PC-9 (cell line): ENCODE results near the gene MRPL55. TPM values are rescaled to one million over a fixed set of nuclear protein-coding genes. Genes with fewer than 3 reads are reported as not detected.

Source experiments
- BruUV-seq: library from RNA; stranded (reverse); fragments of 400-500 nt; replicated peaks from 2 replicates; lab custom pipeline; 2021; lab: Mats Ljungman, UMichigan
- CTCF ChIA-PET: fragments of 300-600 bp; sonication (Branson Sonifier 250); formaldehyde crosslinking; loops from one replicate; lab custom pipeline; 2022; ENCODE audit warnings: antibody characterized with exemption; lab: Charles Lee
- POLR2A ChIA-PET: fragments of 300-600 bp; sonication (Branson Sonifier 250); formaldehyde crosslinking; loops from one replicate; lab custom pipeline; 2022; ENCODE audit warnings: antibody characterized with exemption; ENCODE audit not compliant: unreplicated experiment; lab: Charles Lee
- DNase-seq, 2 experiments: peaks; one replicate each; pipeline versions ENCODE4 v3.0.0 to v3.0.0-alpha.2; 2015 to 2022; ENCODE audit warnings: mixed read lengths in 1 of 2
- H2AFZ ChIP-seq: fragments of 200-600 bp; sonication (generic); 2 replicates; pipeline ENCODE4 v1.8.1; 2017; ENCODE audit warnings: antibody characterized with exemption
- H3F3A ChIP-seq: fragments of 200-600 bp; sonication (generic); 2 replicates; pipeline ENCODE4 v1.8.1; 2017; ENCODE audit warnings: antibody characterized with exemption, mild to moderate bottlenecking, low read depth; ENCODE audit not compliant: insufficient read depth
- H3K27ac ChIP-seq: fragments of 200-600 bp; sonication (generic); 2 replicates; pipeline ENCODE4 v1.6.1; 2016; ENCODE audit warnings: mixed run types
- H3K27me3 ChIP-seq: fragments of 200-600 bp; sonication (generic); 2 replicates; pipeline ENCODE4 v1.6.1; 2016; ENCODE audit warnings: low read depth, mixed run types; ENCODE audit not compliant: insufficient read depth
- H3K36me3 ChIP-seq: fragments of 200-600 bp; sonication (generic); 2 replicates; pipeline ENCODE4 v1.6.1; 2016; ENCODE audit warnings: low read depth, mixed run types
- H3K4me1 ChIP-seq: fragments of 200-600 bp; sonication (generic); replicated peaks from 2 replicates; pipeline ENCODE4 v1.6.1; 2016; ENCODE audit warnings: mixed run types; ENCODE audit not compliant: insufficient read depth
- H3K4me2 ChIP-seq: fragments of 200-600 bp; sonication (generic); 2 replicates; pipeline ENCODE4 v1.6.1; 2017; ENCODE audit warnings: mixed run types
- H3K4me3 ChIP-seq: fragments of 200-600 bp; sonication (generic); 2 replicates; pipeline ENCODE4 v1.6.1; 2016; ENCODE audit warnings: mixed run types
- H3K79me2 ChIP-seq: fragments of 200-600 bp; sonication (generic); 2 replicates; pipeline ENCODE4 v1.6.1; 2017; ENCODE audit warnings: low read depth, mixed run types
- H3K9me2 ChIP-seq: fragments of 200-600 bp; sonication (generic); 2 replicates; pipeline ENCODE4 v1.8.1; 2017; ENCODE audit warnings: mild to moderate bottlenecking; ENCODE audit not compliant: insufficient read depth
- H3K9me3 ChIP-seq: fragments of 200-600 bp; sonication (generic); 2 replicates; pipeline ENCODE4 v1.8.1; 2016; ENCODE audit warnings: low read depth; ENCODE audit not compliant: insufficient read depth
- H4K20me1 ChIP-seq: fragments of 200-600 bp; sonication (generic); 2 replicates; pipeline ENCODE4 v1.8.1; 2017; ENCODE audit not compliant: insufficient read depth
- EZH2 ChIP-seq: fragments of 200-600 bp; sonication (generic); IDR thresholded peaks from 2 replicates; pipeline ENCODE4 v1.8.0; 2017; ENCODE audit warnings: antibody characterized with exemption, low read depth
- intact Hi-C: fragments of 100-400 bp; cut with micrococcal nuclease; formaldehyde crosslinking; loops from one replicate; pipeline ENCODE4 v1.10.0; 2022; ENCODE audit not compliant: unreplicated experiment
- total RNA-seq: library from RNA; stranded (reverse); gene quantifications from 2 replicates; pipeline ENCODE4 v1.2.3, GENCODE V29; 2021
- TF ChIP-seq, protein P1 (sequence below): fragments of 200-600 bp; sonication (generic); conservative IDR thresholded peaks from 2 replicates; pipeline ENCODE4 v1.6.1; 2017; ENCODE audit warnings: mixed run types, antibody characterized with exemption, mild to moderate bottlenecking, moderate library complexity

Gene MRPL55
- total RNA-seq, 1 experiment from 2014 or later, result 81.0 TPM

GRCh38 chr1:228157729-228158126 lies 48.6 kb upstream of the MRPL55 start:
- ChIA-PET CTCF (interaction anchor here (1.0 kb wide), 1 partner anchor 158 kb away, joined by 4 read pairs; no protein-coding TSS in a partner anchor), POLR2A (interaction anchor here (0.5 kb wide), 1 partner anchor 8 kb away, joined by 3 read pairs; the partner anchor contains the start of gene IBA57)
- Histone ChIP-seq H3K79me2 (no peaks in the 10 kb centered on the region), H3K9me2 (no peaks in the 10 kb centered on the region), H3K9me3 (no peaks in the 10 kb centered on the region), H3K27ac (no peak overlapping the region), H4K20me1 (no peaks in the 10 kb centered on the region), H3K4me1 (no peaks in the 10 kb centered on the region), H3K4me3 (no peak overlapping the region), H3K36me3 (no peaks in the 10 kb centered on the region), H3K4me2 (no peak overlapping the region), H3K27me3 (no peaks in the 10 kb centered on the region), H3F3A (no peaks in the 10 kb centered on the region; the same call in 1 of the 2 replicates), H2AFZ (no peak overlapping the region)
- BruUV-seq, result no TSS peak
- no peak for TF ChIP-seq EZH2
- TF ChIP-seq, protein P1, sequence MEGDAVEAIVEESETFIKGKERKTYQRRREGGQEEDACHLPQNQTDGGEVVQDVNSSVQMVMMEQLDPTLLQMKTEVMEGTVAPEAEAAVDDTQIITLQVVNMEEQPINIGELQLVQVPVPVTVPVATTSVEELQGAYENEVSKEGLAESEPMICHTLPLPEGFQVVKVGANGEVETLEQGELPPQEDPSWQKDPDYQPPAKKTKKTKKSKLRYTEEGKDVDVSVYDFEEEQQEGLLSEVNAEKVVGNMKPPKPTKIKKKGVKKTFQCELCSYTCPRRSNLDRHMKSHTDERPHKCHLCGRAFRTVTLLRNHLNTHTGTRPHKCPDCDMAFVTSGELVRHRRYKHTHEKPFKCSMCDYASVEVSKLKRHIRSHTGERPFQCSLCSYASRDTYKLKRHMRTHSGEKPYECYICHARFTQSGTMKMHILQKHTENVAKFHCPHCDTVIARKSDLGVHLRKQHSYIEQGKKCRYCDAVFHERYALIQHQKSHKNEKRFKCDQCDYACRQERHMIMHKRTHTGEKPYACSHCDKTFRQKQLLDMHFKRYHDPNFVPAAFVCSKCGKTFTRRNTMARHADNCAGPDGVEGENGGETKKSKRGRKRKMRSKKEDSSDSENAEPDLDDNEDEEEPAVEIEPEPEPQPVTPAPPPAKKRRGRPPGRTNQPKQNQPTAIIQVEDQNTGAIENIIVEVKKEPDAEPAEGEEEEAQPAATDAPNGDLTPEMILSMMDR, result no peak
- no peak for DNase-seq
- intact Hi-C loops, result no loop called here

- Histone ChIP-seq H4K20me1 (no peaks in the 10 kb centered on the region), H3K27ac (no peak overlapping the region), H3K4me1 (no peaks in the 10 kb centered on the region), H3K4me3 (no peak overlapping the region), H3K36me3 (no peaks in the 10 kb centered on the region), H3K9me3 (no peaks in the 10 kb centered on the region), H3K79me2 (no peaks in the 10 kb centered on the region), H3K4me2 (no peak overlapping the region), H3F3A (no peaks in the 10 kb centered on the region; the same call in 1 of the 2 replicates), H2AFZ (no peak overlapping the region), H3K9me2 (no peaks in the 10 kb centered on the region), H3K27me3 (no peaks in the 10 kb centered on the region)
- intact Hi-C loops, result no loop called here
- no TSS peak for BruUV-seq
- ChIA-PET POLR2A (interaction anchor here (0.5 kb wide), 1 partner anchor 8 kb away, joined by 3 read pairs; the partner anchor contains the start of gene IBA57), CTCF (interaction anchor here (1.0 kb wide), 1 partner anchor 158 kb away, joined by 4 read pairs; no protein-coding TSS in a partner anchor)
- no peak for TF ChIP-seq EZH2
- TF ChIP-seq, protein P1, result no peak
- DNase-seq, result no peak
Measured at GRCh38 chr1:228156941-228157728, 48.0 kb upstream of the MRPL55 start.

GRCh38 chr1:228156515-228156881 lies 47.4 kb upstream of the MRPL55 start:
- POLR2A ChIA-PET, result no interaction called here
- CTCF ChIA-PET, result no interaction called here
- H3K79me2 ChIP-seq, result no peaks in the 10 kb centered on the region

More at GRCh38 chr1:228156515-228156881, 47.4 kb upstream of the MRPL55 start:
- no peak overlapping the region for H2AFZ ChIP-seq
- no peak for DNase-seq
- H3K36me3 ChIP-seq, result no peaks in the 10 kb centered on the region
- no peaks in the 10 kb centered on the region for H3K4me1 ChIP-seq
- no peaks in the 10 kb centered on the region for H3K9me2 ChIP-seq
- no peak for TF ChIP-seq EZH2
- TF ChIP-seq, protein P1, result no peak
- H3K9me3 ChIP-seq, result no peaks in the 10 kb centered on the region
- no peaks in the 10 kb centered on the region for H4K20me1 ChIP-seq
- BruUV-seq, result no TSS peak
- no peak overlapping the region for H3K4me3 ChIP-seq
- no peak overlapping the region for H3K4me2 ChIP-seq
- no peak overlapping the region for H3K27ac ChIP-seq
- intact Hi-C loops, result no loop called here
- no peaks in the 10 kb centered on the region; the same call in 1 of the 2 replicates for H3F3A ChIP-seq
- H3K27me3 ChIP-seq, result no peaks in the 10 kb centered on the region
